Peyer's patch (tissue), 4 donors: ENCODE measurements around the gene ZSCAN26.

Experiments
- CTCF ChIP-seq, 6 experiments: fragments of 450-650 bp in 4 of 6; fragments of 200-600 bp in 2 of 6; sonication (generic) in 1 of 6; IDR thresholded peaks; one replicate each; pipeline ENCODE4 v1.5.1; 2017 to 2019; ENCODE audit warnings: antibody characterized with exemption in 6 of 6, mild to moderate bottlenecking in 3 of 6, moderate library complexity in 1 of 6
- POLR2A ChIP-seq, 2 donors: fragments of 450-650 bp; IDR thresholded peaks; one replicate each; pipeline ENCODE4 v1.5.1; 2017; ENCODE audit warnings: antibody characterized with exemption in 2 of 2, mild to moderate bottlenecking in 2 of 2, moderate library complexity in 2 of 2

DNA sequence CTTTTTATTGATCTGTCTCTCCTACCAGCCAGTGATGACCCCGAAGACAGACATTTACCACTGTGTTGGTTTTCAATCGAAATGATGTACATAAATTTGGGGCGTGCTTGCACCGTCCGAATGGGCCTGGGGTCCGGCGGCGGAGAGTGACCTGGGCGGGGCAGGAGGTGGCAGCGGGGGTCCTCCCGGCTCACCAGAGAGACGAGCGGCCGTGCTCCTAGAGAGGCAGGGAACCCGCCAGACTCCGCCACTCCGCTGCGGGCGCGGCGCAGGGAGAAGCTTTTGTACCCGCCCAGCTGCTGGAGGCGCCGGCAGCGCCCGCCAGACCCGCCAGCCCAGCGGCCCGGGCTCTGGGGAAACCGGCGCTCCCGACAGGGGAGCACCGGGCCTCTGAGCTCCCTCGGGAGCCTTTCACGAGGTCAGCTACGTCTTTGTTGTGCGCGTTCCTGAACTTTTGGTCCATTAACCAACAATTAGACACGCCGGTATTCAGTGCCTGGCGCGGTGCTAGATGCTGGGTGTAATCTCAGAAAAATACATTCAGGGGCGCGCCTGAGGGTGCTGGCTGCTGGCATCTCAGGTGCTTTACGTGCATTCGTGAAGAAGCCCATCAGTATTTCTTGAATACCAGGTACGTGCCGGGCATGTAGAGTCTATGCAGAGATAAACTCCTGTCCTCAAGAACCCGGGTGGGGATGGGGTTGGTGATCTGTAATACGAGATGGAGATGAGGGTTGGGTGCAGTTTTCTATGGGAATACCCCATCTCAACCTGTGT is 14.5 kb downstream of the ZSCAN26 start, which contains the start of gene PGBD1:
- TF ChIP-seq POLR2A (IDR thresholded peaks at IDR 0.05) (no peak), CTCF (IDR thresholded peaks at IDR 0.05) (no peak)
